Urinary bladder (tissue), 4 donors: ENCODE data around the gene SRGAP1. TPM values are rescaled to one million over a fixed set of nuclear protein-coding genes. Genes with fewer than 3 reads are reported as not detected.
A peak's percentile ranks its signal among the peaks of the same experiment; 100 is the strongest.
"Not testable (repeated sequence)": the region's sequence is repeated elsewhere in the genome, so short reads cannot be mapped to it uniquely, and the experiment has no call there.

Experiments used
- DNase-seq: peaks from one replicate; pipeline ENCODE4 v3.0.0-alpha.2; 2015; ENCODE audit errors: extremely low spot score
- H3K27ac ChIP-seq: one replicate; pipeline ENCODE4 v1.5.1; 2013; ENCODE audit warnings: low read depth, mild to moderate bottlenecking, moderate library complexity
- H3K36me3 ChIP-seq: one replicate; pipeline ENCODE4 v1.6.1; 2013; ENCODE audit warnings: mild to moderate bottlenecking, moderate library complexity; ENCODE audit not compliant: insufficient read depth
- H3K4me1 ChIP-seq: one replicate; pipeline ENCODE4 v1.6.1; 2013; ENCODE audit warnings: mild to moderate bottlenecking, moderate library complexity; ENCODE audit not compliant: insufficient read depth
- H3K4me3 ChIP-seq: one replicate; pipeline ENCODE4 v1.5.1; 2013; ENCODE audit warnings: low read depth, low read length
- WGBS: extraction: QIAGEN DNeasy Blood & Tissue Kit; methylation state at CpG from one replicate; pipeline ENCODE4 v1.1.7; 2013; 5-methylcytosine and 5-hydroxymethylcytosine counted together
- polyA plus RNA-seq: library from polyadenylated mRNA; stranded (reverse); fragments of 200-250 nt; gene quantifications from one replicate; pipeline ENCODE4 v1.2.3, GENCODE V29; 2013
- total RNA-seq: library from RNA; depleted of rRNA; stranded (reverse); fragments of >200 nt; gene quantifications from one replicate; pipeline ENCODE4 v1.2.3, GENCODE V29; 2014
- donor health status: healthy with polysubstance abuse.
- donor health status: healthy.

SRGAP1 gene
- total and polyA plus RNA-seq, 2 donors = 1.9 to 18.0 TPM

GRCh38 chr12:63820427-63820826, 24.1 kb upstream of the SRGAP1 start:
- 74% methylated on average over 1 of the region's 1 CpG for WGBS
- no peak for DNase-seq
- Histone ChIP-seq H3K27ac (no peak overlapping the region), H3K4me3 (no peak overlapping the region), H3K4me1 (no peaks in the 10 kb centered on the region), H3K36me3 (no peaks in the 10 kb centered on the region)

- H3K27ac ChIP-seq = no peak overlapping the region
- WGBS = 15% methylated on average over 38 of the region's 38 CpGs
- no peak for DNase-seq
Measured at GRCh38 chr12:63821781-63822251, 22.7 kb upstream of the SRGAP1 start.

GRCh38 chr12:63822352-63822751, 22.1 kb upstream of the SRGAP1 start:
- no peaks in the 10 kb centered on the region for H3K4me1 ChIP-seq
- no peak overlapping the region for H3K27ac ChIP-seq

More at GRCh38 chr12:63821781-63822251, 22.7 kb upstream of the SRGAP1 start:
- H3K36me3 ChIP-seq = no peaks in the 10 kb centered on the region
- no peaks in the 10 kb centered on the region for H3K4me1 ChIP-seq
- H3K4me3 ChIP-seq = peak overlapping the region; percentile 50

GRCh38 chr12:63823040-63823439, 21.5 kb upstream of the SRGAP1 start:
- H3K27ac ChIP-seq = no peak overlapping the region
- no peak overlapping the region for H3K4me3 ChIP-seq
- H3K4me1 ChIP-seq = no peaks in the 10 kb centered on the region
- 95% methylated on average over 6 of the region's 6 CpGs for WGBS
- H3K36me3 ChIP-seq = no peaks in the 10 kb centered on the region
- no peak for DNase-seq

More at GRCh38 chr12:63822352-63822751, 22.1 kb upstream of the SRGAP1 start:
- WGBS = 32% methylated on average over 6 of the region's 6 CpGs
- DNase-seq = no peak
- Histone ChIP-seq H3K4me3 (no peak overlapping the region), H3K36me3 (no peaks in the 10 kb centered on the region)

- WGBS = 22% methylated on average over 4 of the region's 4 CpGs
- Histone ChIP-seq H3K36me3 (no peaks in the 10 kb centered on the region), H3K4me1 (no peaks in the 10 kb centered on the region), H3K4me3 (no peak overlapping the region), H3K27ac (no peak overlapping the region)
- no peak for DNase-seq
Measured at GRCh38 chr12:63826006-63826585, 18.4 kb upstream of the SRGAP1 start.

GRCh38 chr12:63828867-63829266, 15.6 kb upstream of the SRGAP1 start:
- 91% methylated on average over 2 of the region's 2 CpGs for WGBS
- H3K36me3 ChIP-seq = no peaks in the 10 kb centered on the region
- no peaks in the 10 kb centered on the region for H3K4me1 ChIP-seq
- no peak overlapping the region for H3K4me3 ChIP-seq
- no peak overlapping the region for H3K27ac ChIP-seq
- no peak for DNase-seq

- Histone ChIP-seq H3K4me1 (no peaks in the 10 kb centered on the region), H3K36me3 (no peaks in the 10 kb centered on the region), H3K27ac (no peak overlapping the region), H3K4me3 (no peak overlapping the region)
- 71% methylated on average over 2 of the region's 2 CpGs for WGBS
- no peak for DNase-seq
Measured at GRCh38 chr12:63836046-63836445, 8.5 kb upstream of the SRGAP1 start.

GRCh38 chr12:63836936-63837335, 7.6 kb upstream of the SRGAP1 start:
- DNase-seq = no peak
- H3K4me3 ChIP-seq = no peak overlapping the region
- H3K36me3 ChIP-seq = no peaks in the 10 kb centered on the region
- WGBS = 73% methylated on average over 3 of the region's 3 CpGs
- H3K27ac ChIP-seq = no peak overlapping the region
- H3K4me1 ChIP-seq = no peaks in the 10 kb centered on the region

- DNase-seq = no peak
- WGBS = 92% methylated on average over 9 of the region's 9 CpGs
Measured at GRCh38 chr12:63838411-63838810, 6.1 kb upstream of the SRGAP1 start.

GRCh38 chr12:63841011-63841410, 3.5 kb upstream of the SRGAP1 start:
- Histone ChIP-seq H3K4me3 (no peak overlapping the region), H3K36me3 (no peaks in the 10 kb centered on the region), H3K27ac (no peak overlapping the region), H3K4me1 (peaks cover 1% of the 10 kb centered on the region)
- 59% methylated on average over 3 of the region's 3 CpGs for WGBS
- no peak for DNase-seq

More at GRCh38 chr12:63838411-63838810, 6.1 kb upstream of the SRGAP1 start:
- no peaks in the 10 kb centered on the region for H3K4me1 ChIP-seq
- no peak overlapping the region for H3K4me3 ChIP-seq
- H3K27ac ChIP-seq = no peak overlapping the region
- H3K36me3 ChIP-seq = no peaks in the 10 kb centered on the region

- Histone ChIP-seq H3K4me3 (no peak overlapping the region), H3K27ac (no peak overlapping the region), H3K36me3 (no peaks in the 10 kb centered on the region), H3K4me1 (peaks cover 5% of the 10 kb centered on the region)
- 47% methylated on average over 4 of the region's 4 CpGs for WGBS
- no peak for DNase-seq
Measured at GRCh38 chr12:63841571-63841970, 2.9 kb upstream of the SRGAP1 start.

- not testable (repeated sequence) for H3K4me3 ChIP-seq, H3K36me3 ChIP-seq, H3K27ac ChIP-seq, H3K4me1 ChIP-seq, DNase-seq
- 95% methylated on average over 17 of the region's 17 CpGs for WGBS
Measured at GRCh38 chr12:63842750-63843149, 1.8 kb upstream of the SRGAP1 start.

GRCh38 chr12:63843254-63843720, 1.2 kb upstream of the SRGAP1 start:
- peaks cover 5% of the 10 kb centered on the region for H3K4me1 ChIP-seq
- H3K4me3 ChIP-seq = peak overlapping the region; percentile 85
- no peaks in the 10 kb centered on the region for H3K36me3 ChIP-seq
- H3K27ac ChIP-seq = no peak overlapping the region
- WGBS = 6% methylated on average over 28 of the region's 28 CpGs
- DNase-seq = no peak

GRCh38 chr12:63843721-63844390, 644 bp upstream of the SRGAP1 start:
- H3K4me1 ChIP-seq = peaks cover 5% of the 10 kb centered on the region
- H3K4me3 ChIP-seq = peak overlapping the region; percentile 85
- WGBS = under 1% methylated on average over 80 of the region's 80 CpGs
- H3K27ac ChIP-seq = peak overlapping the region; percentile 89
- no peaks in the 10 kb centered on the region for H3K36me3 ChIP-seq
- peak; percentile 84 for DNase-seq
